GM18499 (cell line): ENCODE data around the gene GABRR1.

Experiments used
- ATAC-seq: cut with Tn5 transposase; IDR thresholded peaks from one replicate; pipeline ENCODE4 v1.9.1; 2021; ENCODE audit warnings: moderate number of reproducible peaks; ENCODE audit not compliant: insufficient read depth, unreplicated experiment

Gene GABRR1

DNA sequence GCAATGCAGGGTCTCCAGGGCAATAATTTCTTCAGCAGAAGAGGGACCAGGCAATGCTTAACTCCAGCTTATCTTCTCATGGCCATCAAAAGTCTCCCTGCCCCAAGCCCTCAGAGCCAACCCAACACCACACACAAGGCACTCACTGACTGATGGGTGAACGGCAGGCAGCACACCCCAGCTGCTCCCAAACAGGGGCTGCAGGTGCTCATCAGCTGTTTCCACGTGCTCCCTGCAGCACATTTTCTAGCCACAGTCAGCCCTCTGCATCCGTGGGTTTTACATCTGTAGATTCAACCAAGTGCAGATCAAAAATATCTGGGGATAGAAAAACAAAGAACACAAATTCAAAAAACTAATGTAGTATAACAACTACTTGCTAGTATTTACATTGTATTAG lies 4.0 kb upstream of the GABRR1 start:
- ATAC-seq: no peak

DNA sequence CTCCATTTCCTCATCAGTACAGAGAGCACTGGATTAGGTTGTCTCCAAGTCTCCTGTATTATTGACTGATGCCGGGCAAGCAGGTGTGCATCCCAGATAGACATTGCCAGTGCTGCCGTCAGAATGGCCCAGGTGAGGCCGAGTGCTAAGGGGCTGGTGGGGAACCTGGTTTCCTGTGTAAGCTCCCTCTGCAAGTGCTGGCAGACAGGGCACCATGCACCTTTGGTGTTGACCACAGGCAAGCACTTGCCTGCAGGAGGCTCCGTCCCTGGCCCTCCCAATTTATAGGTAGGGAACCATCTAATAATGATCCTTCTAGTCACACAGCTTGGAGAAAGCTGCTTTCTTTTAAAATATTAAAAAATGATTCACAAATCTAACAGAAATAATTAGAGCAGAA lies 747 bp downstream of the GABRR1 start:
- no peak for ATAC-seq

DNA sequence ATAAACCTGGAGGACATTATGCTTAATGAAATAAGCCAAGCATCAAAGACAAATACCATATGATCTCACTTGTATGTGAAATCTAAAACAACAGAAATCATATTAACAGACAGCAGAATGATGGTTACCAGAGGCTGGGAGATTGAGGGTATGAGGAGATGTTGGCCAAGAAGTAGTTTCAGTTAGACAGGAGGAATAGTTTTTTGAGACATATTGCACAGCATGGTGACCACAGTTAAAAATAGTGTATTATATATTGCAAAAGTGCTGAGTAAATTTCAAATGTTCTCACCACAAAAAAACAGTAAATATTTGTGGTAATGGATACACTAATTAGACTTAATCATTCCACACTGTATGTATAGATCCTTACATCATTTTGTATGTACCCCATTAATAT lies 1.8 kb downstream of the GABRR1 start:
- no peak for ATAC-seq

DNA sequence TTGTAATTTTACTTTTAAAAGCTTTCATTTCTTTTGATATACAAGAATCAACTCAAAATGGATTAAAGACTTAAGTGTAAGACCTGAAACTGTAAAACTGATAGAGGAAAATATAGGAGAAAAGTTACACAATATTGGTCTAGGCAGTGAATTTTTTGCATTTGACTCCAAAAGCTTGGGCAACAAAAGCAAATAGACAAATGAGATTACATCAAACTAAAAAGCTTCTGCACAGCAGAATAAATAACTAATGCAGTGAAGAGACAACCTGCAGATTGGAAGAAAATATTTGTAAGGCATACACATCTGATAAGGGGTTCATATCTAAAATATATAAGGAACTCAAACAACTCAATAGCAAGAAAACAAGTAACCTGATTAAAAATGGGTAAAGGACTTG lies 3.0 kb downstream of the GABRR1 start:
- no peak for ATAC-seq

DNA sequence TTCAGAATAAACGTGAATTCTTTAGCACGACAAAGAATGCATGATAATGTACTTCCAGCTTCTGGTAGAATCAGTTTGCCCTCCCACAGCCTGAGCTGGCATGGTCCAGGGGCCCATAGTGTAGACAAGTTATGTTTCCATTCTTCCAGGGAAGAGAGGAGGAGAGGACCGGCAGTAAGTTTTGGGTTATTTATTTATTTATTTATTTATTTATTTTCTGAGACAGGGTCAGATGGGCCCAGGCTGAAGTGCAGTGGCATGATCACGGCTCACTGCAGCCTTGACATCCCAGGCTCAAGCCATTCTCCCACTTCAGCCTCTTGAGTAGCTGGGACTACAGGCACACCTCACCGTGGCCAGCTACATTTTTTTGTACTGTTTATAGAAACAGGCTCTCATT lies 4.7 kb downstream of the GABRR1 start:
- no peak for ATAC-seq

DNA sequence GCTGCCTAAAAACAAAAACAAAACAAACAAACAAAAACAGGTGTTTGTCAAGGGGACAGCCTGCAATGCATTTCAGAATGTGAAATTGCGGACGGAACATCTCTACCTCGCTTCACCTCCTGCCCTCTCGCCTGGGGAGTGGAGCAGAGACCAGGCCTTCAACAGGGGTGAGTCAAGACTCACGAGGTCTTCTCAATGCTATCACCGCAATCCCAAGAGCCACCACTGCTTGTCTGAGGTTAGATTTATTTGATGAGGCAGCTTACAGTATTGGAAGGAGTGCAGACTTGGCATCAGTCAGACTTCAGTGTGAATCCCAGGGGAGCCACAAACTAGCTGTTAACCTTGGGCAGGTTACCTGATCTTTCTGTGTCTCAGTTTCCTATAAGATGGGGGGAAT lies 7.7 kb downstream of the GABRR1 start:
- no peak for ATAC-seq

DNA sequence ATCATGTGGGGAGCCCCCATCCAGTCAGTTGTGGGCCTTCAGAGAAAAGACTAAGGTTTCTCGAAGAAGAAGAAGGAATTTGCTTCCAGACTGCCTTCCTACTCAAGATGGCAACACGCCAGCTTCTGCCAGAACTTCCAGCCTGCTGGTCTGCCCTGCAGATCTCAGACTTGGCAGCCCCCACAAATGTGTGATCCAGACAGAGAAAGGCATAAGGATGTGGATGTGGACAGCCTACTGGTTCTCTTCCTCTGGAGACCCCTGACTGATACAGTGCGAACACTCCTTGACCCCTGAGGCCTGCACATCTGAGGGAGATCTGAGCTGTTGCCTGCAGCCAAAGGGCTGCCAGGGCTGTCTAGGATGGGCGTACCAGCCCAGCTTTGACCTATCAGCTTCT lies 8.6 kb downstream of the GABRR1 start:
- no peak for ATAC-seq

DNA sequence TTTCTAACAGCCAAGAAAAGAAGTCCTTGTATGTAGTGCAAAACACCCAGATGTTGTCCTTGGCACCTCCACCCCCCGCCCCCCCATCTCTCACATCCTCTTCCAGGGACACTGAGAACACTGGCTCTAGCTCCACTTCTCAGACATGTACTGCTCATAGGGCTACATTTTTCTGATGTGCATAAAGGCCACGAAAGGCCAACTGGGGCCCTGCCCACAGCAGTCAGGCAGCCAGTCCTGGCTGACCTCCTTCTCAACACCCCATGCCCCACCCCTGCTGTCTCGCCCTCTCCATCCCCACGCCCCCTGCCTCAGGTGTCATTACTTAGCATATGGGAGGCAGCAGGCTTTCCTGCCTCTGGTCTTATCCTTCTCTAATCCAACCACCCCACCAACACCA lies 11.3 kb downstream of the GABRR1 start:
- ATAC-seq: no peak

DNA sequence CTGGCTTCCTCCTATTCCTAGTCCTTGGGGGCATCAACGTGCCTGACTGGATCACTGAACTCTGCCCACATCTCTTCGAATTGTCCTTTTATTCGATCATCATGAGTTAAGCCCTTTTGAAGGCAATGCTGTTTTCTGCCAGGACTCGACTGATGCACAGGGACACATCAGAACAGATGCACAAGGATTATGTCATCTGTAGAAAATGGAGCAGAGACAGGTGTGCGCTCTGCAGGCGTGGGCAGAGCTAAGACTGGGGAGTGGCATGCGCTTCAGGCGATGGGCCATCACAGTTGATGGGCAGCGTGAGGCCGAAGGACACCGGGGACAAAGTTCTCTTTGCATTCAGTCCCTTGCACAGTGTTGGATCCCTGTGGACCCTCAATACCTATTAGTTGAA lies 13.1 kb downstream of the GABRR1 start:
- ATAC-seq: no peak

DNA sequence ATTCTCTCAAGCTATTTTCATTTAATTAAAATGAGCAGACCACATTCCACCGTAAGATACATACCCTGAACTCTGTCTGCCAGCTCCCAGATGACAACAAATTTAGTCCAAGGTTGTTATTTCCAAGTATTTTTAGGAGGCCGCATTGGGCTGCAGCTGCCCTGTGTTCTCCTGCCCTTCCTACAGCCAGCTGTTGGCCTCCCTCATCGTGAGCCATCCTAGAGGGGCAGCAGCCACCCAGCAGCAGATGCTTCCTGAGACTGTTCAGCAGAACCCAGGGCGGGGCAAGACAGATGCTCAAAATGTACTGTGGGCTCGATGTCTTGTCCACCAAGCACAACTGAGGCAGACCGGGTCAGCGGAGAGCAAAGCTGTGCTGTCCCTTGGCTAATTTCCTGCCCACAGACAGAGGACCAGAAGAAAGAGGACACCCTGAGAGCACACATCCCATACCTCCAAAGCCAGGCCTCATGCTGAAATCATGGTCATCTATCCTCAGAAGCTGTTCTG lies 16.4 kb downstream of the GABRR1 start:
- no peak for ATAC-seq

DNA sequence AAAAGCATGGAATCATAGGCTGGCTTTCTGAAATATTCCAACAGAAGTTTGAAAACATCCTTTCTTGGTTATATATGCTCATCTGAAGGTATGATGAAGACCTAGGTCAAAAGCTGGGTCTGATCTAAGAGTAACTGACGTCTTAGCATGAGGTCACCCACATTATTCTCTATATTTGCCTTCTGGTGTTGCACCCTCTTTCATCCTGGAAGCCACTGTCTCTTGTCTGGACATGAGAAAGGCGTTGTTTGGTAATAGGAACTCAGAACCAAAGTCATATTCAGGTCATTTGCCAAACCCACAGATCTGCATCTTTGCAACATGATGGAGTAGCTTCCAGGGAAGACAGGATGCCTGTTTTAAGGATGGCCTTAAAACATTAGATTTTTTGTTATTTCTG lies 17.6 kb downstream of the GABRR1 start:
- ATAC-seq: no peak

DNA sequence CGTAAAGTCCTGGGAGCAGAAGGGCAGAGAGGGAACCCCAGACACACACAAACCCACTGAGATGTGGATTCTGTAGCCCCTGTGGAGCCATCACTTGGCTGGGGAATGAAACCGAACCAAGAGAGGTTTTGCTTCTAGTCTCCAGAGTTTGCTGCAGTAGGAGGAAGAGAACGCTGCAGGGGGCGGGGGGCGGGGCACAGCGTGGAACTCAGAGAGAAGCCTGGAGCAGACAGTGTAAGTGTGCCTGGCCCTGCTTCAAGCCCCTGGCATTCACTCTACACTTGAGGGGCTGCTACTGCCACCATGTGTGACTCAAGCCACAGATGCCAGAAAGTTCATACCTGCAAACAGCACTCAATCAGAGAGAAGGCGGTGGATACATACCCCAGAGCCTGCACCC lies 18.9 kb downstream of the GABRR1 start:
- no peak for ATAC-seq

DNA sequence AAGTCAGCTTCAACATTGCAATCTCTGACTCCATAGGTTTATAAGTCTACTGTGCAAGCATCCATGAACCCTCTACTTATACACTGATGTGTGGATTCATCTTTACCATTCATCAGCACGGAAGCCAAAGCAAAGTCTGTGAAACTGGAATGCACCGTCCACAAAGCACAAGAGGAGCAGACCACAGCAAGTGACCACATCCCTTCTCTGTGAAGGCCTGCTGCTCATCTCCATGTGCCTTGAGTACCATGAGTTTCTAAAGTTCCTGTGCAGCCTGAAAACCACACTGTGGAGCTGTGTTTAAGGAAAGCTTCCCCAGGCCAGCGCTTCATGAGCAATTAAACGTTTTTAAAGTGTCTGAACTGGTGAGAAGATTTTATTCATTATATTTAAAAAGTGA lies 20.0 kb downstream of the GABRR1 start:
- ATAC-seq: no peak

DNA sequence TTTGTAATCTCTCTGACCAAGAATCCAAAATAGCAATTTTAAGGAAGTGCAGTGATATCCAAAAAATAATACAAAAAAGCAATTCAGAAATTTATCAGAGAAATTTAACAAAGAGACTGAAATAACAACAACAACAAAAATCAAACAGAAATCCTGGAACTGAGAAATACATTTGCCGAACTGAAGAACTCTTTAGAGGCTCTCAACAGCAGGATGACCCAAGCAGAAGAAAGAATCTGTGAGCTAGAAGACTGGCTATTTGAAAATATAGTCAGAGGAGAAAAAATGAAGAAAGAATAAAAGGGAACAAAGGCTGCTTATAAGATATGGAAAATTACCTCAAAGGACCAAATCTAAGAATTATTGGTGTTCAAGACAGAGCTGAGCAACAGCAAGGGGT lies 22.6 kb downstream of the GABRR1 start:
- ATAC-seq: no peak

DNA sequence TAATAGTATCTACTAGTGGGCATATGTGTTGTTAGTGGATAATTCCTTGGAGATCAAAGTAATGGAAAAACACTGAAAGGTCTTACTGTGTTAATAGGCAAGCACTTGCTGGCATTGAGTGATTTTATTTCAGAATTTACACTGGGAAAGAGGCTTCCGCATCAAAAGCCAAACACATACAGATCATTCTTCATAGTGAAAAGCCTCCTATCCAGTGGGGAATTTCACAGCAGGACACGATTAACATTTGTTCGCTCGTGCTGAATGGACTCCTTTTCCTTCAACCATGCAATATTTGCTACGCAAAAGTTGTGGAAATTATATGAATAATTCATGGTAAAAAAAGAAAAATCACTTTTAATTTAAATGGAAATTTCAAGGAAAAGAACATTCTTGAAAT lies 26.4 kb downstream of the GABRR1 start:
- no peak for ATAC-seq

DNA sequence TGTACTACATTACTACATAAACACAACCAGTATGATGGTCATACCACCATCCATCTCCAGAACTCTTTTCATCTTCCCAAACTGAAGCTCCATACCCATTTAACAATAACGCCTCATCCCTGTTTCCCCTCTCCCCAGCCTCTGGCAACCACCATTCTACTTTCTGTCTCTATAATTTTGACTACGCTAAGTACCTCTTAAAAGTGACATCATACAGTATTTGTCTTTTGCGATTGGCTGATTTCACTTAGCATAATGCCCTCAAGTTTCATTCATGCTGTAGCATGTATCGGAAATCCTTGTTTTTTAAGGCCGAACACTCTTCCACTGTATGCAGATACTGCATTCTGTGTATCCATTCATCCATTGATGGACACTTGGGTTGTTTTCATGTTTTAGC lies 29.7 kb downstream of the GABRR1 start:
- ATAC-seq: no peak

DNA sequence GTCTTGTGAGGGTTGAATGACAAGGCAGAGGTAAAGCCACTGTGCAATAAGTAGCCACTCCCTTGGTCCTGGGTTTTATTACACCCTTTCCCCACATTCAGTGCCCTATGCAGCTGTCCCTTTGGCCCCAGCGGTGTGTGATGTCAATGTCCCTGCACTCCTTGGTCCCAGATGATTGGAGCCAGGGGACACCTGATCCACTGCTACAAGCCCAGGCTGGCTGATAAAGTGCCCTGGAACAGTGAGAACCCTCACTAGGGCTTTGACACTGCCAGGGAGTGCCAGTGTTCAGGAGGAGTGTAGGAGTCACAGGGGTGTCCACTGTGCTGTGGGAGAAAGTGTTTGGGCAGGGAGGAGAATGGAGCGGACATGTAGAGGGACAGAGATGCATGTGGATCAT lies 30.4 kb downstream of the GABRR1 start:
- ATAC-seq: no peak

DNA sequence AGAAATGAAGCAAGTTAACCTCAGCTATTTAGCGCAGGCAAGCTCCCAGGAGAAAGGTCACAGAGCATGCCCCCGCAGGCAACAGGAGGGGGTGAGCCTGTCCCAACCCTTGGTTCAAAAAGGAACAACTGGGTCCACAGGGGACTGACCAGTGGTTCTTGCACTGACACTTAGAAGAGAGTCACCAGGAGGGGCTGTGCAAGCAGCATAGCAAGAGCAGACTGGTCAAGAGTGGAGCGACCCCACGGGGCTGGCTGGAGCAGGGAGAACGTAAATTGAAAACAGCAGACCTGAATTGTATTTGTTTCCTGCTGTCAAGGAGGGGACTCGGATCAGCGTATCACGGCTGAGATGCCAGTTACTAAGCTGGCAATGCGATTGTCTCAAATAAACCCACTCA lies 32.8 kb downstream of the GABRR1 start:
- no peak for ATAC-seq

DNA sequence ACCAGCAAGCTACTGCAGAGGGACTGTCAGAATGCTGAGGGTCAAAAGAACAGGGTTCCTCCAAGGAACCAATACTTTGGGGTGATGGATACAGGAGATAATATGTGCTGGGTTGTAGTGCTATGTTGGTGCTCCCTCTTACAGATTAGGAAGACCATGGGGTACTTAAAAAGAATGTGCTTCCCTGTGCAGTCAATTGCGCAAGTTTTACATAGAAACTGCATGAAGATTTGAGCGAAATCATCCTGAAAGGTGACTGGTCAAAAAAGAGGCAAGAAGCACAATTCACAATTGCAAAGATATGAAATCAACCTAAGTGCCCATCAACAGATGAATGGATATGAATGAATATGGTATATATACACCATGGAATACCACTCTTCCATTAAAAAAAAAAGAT lies 33.9 kb downstream of the GABRR1 start:
- ATAC-seq: no peak

DNA sequence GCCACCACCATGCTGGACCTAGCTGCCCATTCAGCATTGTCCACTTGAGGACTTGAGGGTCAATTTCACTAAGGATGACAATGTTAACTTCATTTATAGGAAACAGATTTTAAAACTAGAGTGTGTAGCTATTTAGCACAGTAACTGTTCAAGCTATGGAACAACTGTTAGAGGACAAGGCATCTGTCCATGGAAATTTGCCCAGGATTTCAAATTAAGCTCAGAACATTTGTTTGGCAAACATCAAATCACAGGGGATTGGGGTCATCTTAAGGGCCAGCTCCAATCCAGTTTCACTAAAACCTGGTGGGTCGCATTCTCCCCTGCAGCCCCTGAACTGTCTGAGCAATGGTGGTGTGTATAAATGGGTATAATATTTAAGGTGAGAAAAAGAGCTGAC lies 36.2 kb downstream of the GABRR1 start:
- no peak for ATAC-seq

DNA sequence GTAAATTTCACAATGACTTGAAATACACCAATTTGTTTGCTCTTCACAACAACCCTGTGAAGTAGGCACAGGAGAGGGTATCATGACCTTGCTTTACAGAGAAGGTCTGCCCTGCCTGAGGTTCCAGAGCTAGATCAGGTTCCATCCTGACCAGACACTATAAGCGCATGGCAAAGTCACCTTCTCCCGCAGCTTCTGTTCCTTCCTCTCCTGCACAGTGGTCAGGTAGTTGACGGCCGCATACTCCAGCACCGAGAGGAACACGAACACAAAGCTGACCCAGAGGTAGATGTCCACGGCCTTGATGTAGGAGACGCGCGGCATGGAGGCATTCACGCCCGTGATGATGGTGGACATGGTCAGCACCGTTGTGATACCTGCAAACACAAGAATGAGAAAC lies 37.0 kb downstream of the GABRR1 start:
- no peak for ATAC-seq

DNA sequence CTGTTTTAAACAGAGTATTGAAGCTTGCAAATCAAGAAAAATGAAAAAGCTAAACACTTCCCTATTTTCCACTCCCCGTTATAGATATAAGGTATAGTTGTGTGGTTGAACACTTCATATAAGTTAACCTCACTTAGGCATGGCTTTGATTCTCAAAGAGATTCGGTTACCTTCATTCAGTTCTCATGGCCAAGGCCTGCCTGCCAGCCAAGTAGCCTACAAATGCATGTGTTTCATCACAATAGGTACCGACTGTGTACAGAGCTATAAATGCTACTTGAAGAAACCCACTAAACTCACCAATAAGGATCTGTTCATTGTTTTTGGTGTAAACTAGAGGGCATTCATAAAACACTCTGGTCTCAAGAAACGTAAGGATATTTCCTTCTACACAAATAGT lies 43.5 kb downstream of the GABRR1 start:
- no peak for ATAC-seq

DNA sequence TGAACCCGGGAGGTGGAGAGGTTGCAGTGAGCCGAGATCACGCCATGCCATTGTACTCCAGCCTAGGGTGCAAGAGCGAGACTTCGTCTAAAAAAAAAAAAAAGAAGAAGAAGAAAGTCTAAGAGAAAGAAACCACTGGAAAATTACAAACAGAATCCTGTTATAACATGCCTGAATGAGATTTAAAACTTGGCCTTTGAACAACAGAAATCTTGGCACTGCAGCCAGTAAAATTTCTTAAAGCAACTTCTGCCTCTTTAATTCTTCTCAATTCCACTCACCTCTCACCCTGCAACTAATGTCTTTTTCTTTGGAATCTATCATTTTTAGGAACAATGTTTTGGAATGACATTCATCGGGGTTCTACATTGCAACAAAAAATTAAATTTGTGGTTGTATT lies 45.0 kb downstream of the GABRR1 start:
- ATAC-seq: no peak
